GM12874 (cell line): ENCODE measurements around the gene FARP1.

Experiments
- CTCF ChIP-seq: IDR thresholded peaks from 2 replicates; pipeline ENCODE4 v1.5.1; 2011; ENCODE audit warnings: low read depth, mild to moderate bottlenecking, control low read depth, low read length, moderate library complexity; ENCODE audit not compliant: insufficient read depth

Gene FARP1

GRCh38 chr13:98199480-98199879, 56.6 kb downstream of the FARP1 start:
- no peak for TF ChIP-seq CTCF

- TF ChIP-seq CTCF, result no peak
Measured at GRCh38 chr13:98200211-98200878, 57.5 kb downstream of the FARP1 start.

GRCh38 chr13:98201189-98201588, 58.3 kb downstream of the FARP1 start:
- no peak for TF ChIP-seq CTCF

GRCh38 chr13:98201984-98202383, 59.1 kb downstream of the FARP1 start:
- no peak for TF ChIP-seq CTCF

- TF ChIP-seq CTCF, result no peak
Measured at GRCh38 chr13:98203646-98204326, 60.9 kb downstream of the FARP1 start.

GRCh38 chr13:98204546-98204945, 61.7 kb downstream of the FARP1 start:
- no peak for TF ChIP-seq CTCF

GRCh38 chr13:98206946-98207345, 64.1 kb downstream of the FARP1 start:
- TF ChIP-seq CTCF, result no peak
